ENCODE data around the gene CEBPG. TPM values are rescaled to one million over a fixed set of nuclear protein-coding genes. Genes with fewer than 3 reads are reported as not detected.
A peak's percentile ranks its signal among the peaks of the same experiment; 100 is the strongest.

The CEBPG gene
- polyA plus RNA-seq, 4 donors = 48.6 to 78.0 (median 67.7) TPM

DNA sequence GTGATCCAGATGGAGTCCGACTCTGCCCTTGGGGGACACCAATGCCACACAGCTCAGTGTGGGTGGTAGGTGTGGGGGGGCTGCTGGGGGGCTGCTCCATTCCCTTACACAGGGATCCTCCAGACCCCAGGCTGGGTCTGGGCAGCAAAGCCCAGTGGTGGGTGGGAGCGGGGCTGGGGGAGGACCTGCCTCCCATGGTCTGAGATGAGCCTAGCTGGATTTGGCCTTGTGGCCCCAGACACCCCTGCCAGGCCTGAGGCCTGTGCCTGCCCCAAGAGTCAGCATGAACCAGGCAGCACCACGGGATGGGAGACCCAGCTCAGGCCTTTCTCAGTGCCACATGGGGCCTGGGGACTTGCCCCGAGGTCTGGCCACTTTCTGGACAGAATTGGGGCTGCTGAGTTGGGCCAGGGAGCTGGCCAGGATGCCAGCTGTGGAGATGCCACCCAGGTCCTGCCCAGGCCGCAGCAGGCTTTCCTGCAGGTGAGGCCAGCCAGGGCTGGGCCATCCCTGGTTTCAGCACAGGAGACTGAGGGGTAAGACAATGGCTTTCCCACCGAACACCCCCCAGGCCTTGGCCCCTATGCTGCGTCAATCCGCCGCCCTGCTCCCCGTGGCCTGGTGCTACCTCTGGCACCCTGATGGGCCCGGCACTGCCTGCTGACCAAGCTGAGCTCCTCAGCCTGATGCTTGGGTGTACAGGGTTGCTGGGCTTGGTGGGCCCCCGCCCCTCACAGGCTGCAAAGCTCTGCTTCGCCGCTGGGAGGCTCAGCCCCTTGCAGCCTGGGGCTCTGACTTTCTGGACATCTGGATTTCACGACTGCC is 24.2 kb downstream of the CEBPG start:
- Histone ChIP-seq H3K4me1 (ENCODE audit: control insufficient read depth in 3 of 3, insufficient read depth in 2 of 3, low read depth in 1 of 3, low read length in 2 of 3) (peaks cover 0 to 67% (median 5%) of the 10 kb centered on the region in 3 donors), H3K4me3 (ENCODE audit: low read depth in 1 of 3, low read length in 3 of 3) (no peak overlapping the region), H3K27me3 (ENCODE audit: control insufficient read depth in 3 of 3, insufficient read depth in 3 of 3, low read length in 3 of 3) (no peaks in the 10 kb centered on the region), H3K27ac (ENCODE audit: low read depth in 1 of 3, low read length in 2 of 3) (no peak overlapping the region), H3K9me3 (ENCODE audit: control insufficient read depth in 2 of 2, insufficient read depth in 1 of 2, low read depth in 1 of 2, low read length in 1 of 2) (no peaks in the 10 kb centered on the region), H3K36me3 (ENCODE audit: control insufficient read depth in 3 of 3, insufficient read depth in 2 of 3, low read depth in 1 of 3, low read length in 3 of 3) (peaks cover 0 to 58% (median 2%) of the 10 kb centered on the region in 3 donors)
- WGBS, 3 donors = 78 to 85% (median 79%) methylated on average over 14 to 15 of the region's 15 CpGs
- no peak for FAIRE-seq
- DNase-seq = no peak

DNA sequence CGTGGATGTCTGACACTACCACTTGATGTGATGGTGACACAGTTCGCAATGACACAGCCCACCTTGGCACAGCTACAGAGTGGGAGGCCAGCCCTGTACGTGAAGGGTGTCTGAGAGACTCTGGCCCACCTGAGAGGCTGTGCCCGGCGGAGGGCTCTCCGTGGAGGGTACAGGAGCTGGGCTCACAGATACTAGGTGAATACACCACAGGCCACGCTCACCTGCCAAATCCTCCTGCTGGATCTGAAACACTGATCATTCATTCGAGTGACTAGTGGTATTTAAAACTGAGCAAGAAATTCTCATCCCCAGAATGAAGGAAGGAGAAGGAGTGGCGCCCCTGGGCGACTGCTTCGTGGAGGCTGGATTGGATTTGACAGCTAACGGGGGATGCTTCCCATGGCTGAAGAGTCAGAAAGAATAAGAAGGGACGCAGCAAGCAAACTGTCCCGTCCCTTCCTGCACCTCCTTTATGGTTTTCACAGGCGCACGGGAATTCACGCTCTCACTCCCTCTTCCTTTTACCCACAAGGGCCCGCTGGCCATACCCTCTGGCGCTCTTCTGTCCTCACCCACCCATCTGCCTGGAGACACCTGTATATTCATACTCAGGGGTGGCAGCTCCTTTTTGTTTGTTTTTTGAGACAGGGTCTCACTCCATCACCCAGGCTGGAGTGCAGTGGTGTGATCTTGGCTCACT is 25.0 kb downstream of the CEBPG start:
- Histone ChIP-seq H3K4me1 (ENCODE audit: control insufficient read depth in 3 of 3, insufficient read depth in 2 of 3, low read depth in 1 of 3, low read length in 2 of 3) (peaks cover 0 to 67% (median 8%) of the 10 kb centered on the region in 3 donors), H3K27me3 (ENCODE audit: control insufficient read depth in 3 of 3, insufficient read depth in 3 of 3, low read length in 3 of 3) (no peaks in the 10 kb centered on the region), H3K27ac (ENCODE audit: low read depth in 1 of 3, low read length in 2 of 3) (no peak overlapping the region)

DNA sequence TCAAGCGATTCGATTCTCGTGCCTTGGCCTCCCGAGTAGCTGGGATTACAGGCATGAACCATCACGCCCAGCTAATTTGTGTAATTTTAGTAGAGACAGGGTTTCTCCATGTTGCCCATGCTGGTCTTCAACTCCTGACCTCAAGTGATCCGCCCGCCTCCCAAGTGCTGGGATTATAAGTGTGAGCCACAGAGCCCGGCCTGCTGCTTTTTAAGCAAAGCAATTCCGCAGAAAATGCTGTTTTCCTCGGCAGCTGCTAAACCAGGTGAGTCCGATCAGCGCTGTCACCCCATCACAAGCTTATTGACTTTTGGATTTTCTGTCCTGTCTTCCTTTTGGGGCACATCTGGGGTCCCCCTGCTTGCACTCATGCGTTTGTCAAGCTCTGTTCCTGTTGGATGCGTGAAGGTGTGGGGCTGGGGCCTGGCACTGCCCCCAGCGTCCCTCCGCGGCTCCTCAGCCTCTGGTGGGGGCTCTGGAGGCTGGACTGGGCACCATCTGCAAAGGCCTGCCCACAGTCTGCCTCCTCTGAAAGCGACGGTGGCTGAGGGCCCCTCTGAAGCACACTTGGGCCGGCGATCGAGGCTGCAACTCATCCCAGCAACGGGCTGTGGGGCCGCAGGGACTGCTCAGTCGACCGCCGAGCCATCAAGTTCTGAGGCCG is 25.7 kb downstream of the CEBPG start:
- DNase-seq = no peak
- no peak overlapping the region for H3K27ac ChIP-seq (ENCODE audit: low read depth in 1 of 3, low read length in 2 of 3)
- 89 to 94% (median 93%) methylated on average over 28 of the region's 28 CpGs for WGBS, 3 donors
- H3K27me3 ChIP-seq (ENCODE audit: control insufficient read depth in 3 of 3, insufficient read depth in 3 of 3, low read length in 3 of 3) = no peaks in the 10 kb centered on the region
- no peak overlapping the region for H3K4me3 ChIP-seq (ENCODE audit: low read depth in 1 of 3, low read length in 3 of 3)
- no peaks in the 10 kb centered on the region for H3K9me3 ChIP-seq (ENCODE audit: control insufficient read depth in 2 of 2, insufficient read depth in 1 of 2, low read depth in 1 of 2, low read length in 1 of 2)
- H3K4me1 ChIP-seq (ENCODE audit: control insufficient read depth in 3 of 3, insufficient read depth in 2 of 3, low read depth in 1 of 3, low read length in 2 of 3) = peaks cover 0 to 66% (median 8%) of the 10 kb centered on the region in 3 donors
- FAIRE-seq = no peak
- H3K36me3 ChIP-seq (ENCODE audit: control insufficient read depth in 3 of 3, insufficient read depth in 2 of 3, low read depth in 1 of 3, low read length in 3 of 3) = peaks cover 0 to 64% (median 2%) of the 10 kb centered on the region in 3 donors

More for the DNA sequence above, 25.0 kb downstream of the CEBPG start:
- 89 to 92% (median 91%) methylated on average over 19 of the region's 19 CpGs for WGBS, 3 donors
- no peak overlapping the region for H3K4me3 ChIP-seq (ENCODE audit: low read depth in 1 of 3, low read length in 3 of 3)
- no peak for DNase-seq
- no peak for FAIRE-seq
- no peaks in the 10 kb centered on the region for H3K9me3 ChIP-seq (ENCODE audit: control insufficient read depth in 2 of 2, insufficient read depth in 1 of 2, low read depth in 1 of 2, low read length in 1 of 2)
- peaks cover 0 to 64% (median 2%) of the 10 kb centered on the region in 3 donors for H3K36me3 ChIP-seq (ENCODE audit: control insufficient read depth in 3 of 3, insufficient read depth in 2 of 3, low read depth in 1 of 3, low read length in 3 of 3)

DNA sequence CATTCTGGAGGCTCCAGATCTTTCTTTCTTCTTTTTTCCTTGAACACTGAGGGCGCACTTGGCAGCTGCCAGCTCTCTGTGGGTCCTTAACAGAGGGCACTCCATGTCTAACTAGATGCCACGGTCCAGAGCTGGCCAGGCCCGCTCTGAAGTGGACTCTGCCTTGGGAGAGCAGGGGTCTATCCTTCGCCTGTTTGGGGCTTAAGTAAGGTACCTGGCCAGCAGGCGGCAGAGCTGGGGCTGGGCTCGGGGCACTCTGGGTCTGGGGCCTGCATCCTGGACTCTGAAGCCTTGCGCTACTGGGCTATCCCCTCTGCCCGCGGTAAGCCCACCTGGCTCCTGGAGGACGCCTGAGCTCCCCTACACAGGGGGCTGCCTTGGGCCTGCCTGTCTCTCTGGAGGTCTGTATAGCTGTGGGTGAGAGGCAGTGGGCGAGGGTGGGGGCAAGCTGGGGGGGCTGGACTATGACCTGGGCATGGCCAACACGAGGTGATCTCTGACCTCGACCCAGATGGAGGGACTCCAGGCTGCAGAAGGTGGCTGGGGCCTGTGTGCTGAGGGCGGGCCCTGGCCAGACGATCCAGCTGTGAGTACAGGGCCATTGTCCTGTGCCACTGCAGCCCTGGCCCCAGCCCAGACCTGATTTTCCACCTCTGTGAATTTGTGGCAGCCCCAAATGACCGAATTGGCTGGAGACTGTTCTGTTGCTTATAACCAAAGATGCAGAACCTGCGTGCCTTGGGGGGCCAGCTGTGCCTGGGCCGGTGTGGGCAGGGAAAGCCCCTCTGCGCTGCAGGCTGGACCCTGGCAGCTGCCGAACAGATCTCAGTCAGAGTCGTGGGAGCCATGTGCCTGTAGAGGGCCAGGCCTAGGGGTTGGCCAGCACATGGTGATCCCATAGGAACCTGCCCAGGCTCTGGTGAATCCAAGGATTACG is 26.5 kb downstream of the CEBPG start:
- WGBS, 3 donors = 74 to 79% (median 77%) methylated on average over 22 of the region's 22 CpGs
- peaks cover 0 to 63% (median 8%) of the 10 kb centered on the region in 3 donors for H3K4me1 ChIP-seq (ENCODE audit: control insufficient read depth in 3 of 3, insufficient read depth in 2 of 3, low read depth in 1 of 3, low read length in 2 of 3)
- H3K27ac ChIP-seq (ENCODE audit: low read depth in 1 of 3, low read length in 2 of 3) = no peak overlapping the region
- peaks cover 0 to 66% (median 2%) of the 10 kb centered on the region in 3 donors for H3K36me3 ChIP-seq (ENCODE audit: control insufficient read depth in 3 of 3, insufficient read depth in 2 of 3, low read depth in 1 of 3, low read length in 3 of 3)
- FAIRE-seq = no peak
- H3K4me3 ChIP-seq (ENCODE audit: low read depth in 1 of 3, low read length in 3 of 3) = no peak overlapping the region
- H3K27me3 ChIP-seq (ENCODE audit: control insufficient read depth in 3 of 3, insufficient read depth in 3 of 3, low read length in 3 of 3) = no peaks in the 10 kb centered on the region
- no peaks in the 10 kb centered on the region for H3K9me3 ChIP-seq (ENCODE audit: control insufficient read depth in 2 of 2, insufficient read depth in 1 of 2, low read depth in 1 of 2, low read length in 1 of 2)
- no peak for DNase-seq

DNA sequence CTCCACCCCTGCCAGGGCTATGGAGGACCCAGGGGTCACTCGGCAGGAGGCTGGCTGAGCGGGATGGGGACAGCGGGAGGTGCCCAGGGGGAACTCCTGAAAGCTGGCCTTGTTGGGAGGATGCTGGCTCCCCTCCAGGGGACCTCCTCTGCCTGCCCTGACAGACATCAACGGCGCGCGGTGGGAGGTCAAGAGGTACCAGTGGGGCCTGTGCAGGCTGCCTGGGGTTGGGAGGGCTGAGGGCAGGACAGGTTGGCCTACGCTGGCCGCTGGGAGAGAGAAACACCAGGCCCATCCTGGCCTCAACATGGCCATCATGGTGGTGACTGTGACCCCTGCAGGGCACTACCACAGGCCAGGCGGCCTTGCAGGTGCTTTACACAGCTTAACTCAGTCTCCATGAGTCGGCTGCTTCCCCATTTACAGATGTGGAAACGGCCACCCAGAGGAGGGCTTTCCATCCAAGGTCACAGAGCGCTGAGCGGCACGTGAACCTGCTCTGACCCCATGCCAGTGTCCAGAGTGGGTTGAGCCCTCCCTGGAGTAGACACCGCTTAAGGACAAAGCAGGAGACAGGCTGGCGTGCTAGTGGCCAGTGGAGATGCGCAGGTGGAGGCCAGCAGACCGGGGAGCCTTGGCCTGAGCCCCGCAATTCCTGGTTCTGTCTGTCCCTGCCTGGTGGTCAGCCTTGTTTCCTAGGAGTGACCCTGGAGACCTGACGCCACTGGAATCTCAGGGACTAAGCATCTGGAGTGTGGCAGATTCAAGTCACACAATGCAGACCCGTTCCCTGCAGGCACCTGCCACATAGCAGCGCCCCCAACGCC is 27.6 kb downstream of the CEBPG start:
- FAIRE-seq (no peak), DNase-seq (no peak)
- Histone ChIP-seq H3K4me3 (ENCODE audit: low read depth in 1 of 3, low read length in 3 of 3) (no peak overlapping the region), H3K27me3 (ENCODE audit: control insufficient read depth in 3 of 3, insufficient read depth in 3 of 3, low read length in 3 of 3) (no peaks in the 10 kb centered on the region), H3K27ac (ENCODE audit: low read depth in 1 of 3, low read length in 2 of 3) (no peak overlapping the region), H3K36me3 (ENCODE audit: control insufficient read depth in 3 of 3, insufficient read depth in 2 of 3, low read depth in 1 of 3, low read length in 3 of 3) (peaks cover 0 to 72% (median 2%) of the 10 kb centered on the region in 3 donors), H3K9me3 (ENCODE audit: control insufficient read depth in 2 of 2, insufficient read depth in 1 of 2, low read depth in 1 of 2, low read length in 1 of 2) (no peaks in the 10 kb centered on the region), H3K4me1 (ENCODE audit: control insufficient read depth in 3 of 3, insufficient read depth in 2 of 3, low read depth in 1 of 3, low read length in 2 of 3) (peaks cover 0 to 63% (median 5%) of the 10 kb centered on the region in 3 donors)
- 83 to 91% (median 89%) methylated on average over 22 to 24 of the region's 24 CpGs for WGBS, 3 donors

DNA sequence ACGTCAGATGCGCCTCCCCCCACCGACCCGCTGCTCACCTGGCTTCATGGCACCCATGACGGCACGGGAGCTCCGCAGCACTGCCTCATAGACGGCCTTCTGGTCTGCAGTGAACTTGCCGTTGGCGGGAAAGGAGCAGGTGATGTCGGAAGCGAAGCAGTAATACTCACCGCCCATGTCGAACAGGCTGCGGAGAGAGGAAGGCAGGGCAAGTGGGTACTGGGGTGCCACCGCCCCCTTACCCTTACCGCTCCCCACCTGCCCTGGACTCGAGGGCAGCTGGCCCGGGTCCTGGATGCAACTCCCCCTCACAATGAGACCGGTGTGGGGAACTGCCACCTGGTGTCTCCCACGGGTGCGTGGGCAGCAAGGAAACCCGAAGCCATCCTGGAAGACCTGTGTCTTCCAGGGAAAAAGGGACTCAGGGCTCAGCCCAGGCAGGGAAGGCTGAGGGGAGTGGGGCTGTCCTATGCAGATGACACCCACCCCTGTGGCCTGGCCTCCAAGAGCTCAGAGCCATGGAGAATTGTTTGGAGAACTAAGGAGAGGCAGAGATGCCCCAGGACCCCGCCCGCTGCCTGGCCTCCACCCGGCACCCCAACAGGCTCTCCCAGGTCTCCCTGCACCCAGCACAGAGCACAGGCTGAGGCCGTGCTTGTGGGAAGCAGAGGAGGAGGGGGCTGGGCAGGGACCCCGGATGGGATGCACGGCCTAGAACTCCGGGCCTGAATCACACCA is 28.3 kb downstream of the CEBPG start:
- H3K27me3 ChIP-seq (ENCODE audit: control insufficient read depth in 3 of 3, insufficient read depth in 3 of 3, low read length in 3 of 3) = no peaks in the 10 kb centered on the region
- H3K4me1 ChIP-seq (ENCODE audit: control insufficient read depth in 3 of 3, insufficient read depth in 2 of 3, low read depth in 1 of 3, low read length in 2 of 3) = peaks cover 0 to 63% (median 5%) of the 10 kb centered on the region in 3 donors
- no peaks in the 10 kb centered on the region for H3K9me3 ChIP-seq (ENCODE audit: control insufficient read depth in 2 of 2, insufficient read depth in 1 of 2, low read depth in 1 of 2, low read length in 1 of 2)
- no peak overlapping the region for H3K4me3 ChIP-seq (ENCODE audit: low read depth in 1 of 3, low read length in 3 of 3)
- peak overlapping the region in 1 of 3 donors; percentile 100 for H3K27ac ChIP-seq (ENCODE audit: low read depth in 1 of 3, low read length in 2 of 3)
- DNase-seq (no peak), FAIRE-seq (no peak)
- H3K36me3 ChIP-seq (ENCODE audit: control insufficient read depth in 3 of 3, insufficient read depth in 2 of 3, low read depth in 1 of 3, low read length in 3 of 3) = peaks cover 0 to 78% (median 2%) of the 10 kb centered on the region in 3 donors
- 75 to 89% (median 79%) methylated on average over 29 to 30 of the region's 30 CpGs for WGBS, 3 donors

Measured in small intestine (tissue), 7 donors.